ENCODE data around the gene POU6F2.

DNA sequence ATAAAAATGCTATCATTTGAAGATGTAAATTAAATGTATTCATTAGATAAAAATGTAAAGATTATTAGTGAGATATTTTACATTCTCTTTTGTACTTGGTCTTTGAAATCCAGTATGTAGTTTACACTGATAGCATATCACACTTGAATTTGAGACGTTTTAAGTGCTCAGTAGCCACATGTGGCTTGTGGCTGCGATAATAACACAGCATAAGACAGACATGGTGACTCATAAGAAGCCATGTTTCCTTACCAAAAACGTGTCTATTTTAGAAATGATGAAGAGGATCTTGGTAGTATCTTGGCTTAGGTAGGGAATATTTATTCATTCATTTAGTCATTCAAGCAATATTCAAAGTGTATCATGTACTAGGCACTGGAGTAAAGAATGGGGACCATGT lies 149.3 kb downstream of the POU6F2 start:
- TF ChIP-seq, protein P1, sequence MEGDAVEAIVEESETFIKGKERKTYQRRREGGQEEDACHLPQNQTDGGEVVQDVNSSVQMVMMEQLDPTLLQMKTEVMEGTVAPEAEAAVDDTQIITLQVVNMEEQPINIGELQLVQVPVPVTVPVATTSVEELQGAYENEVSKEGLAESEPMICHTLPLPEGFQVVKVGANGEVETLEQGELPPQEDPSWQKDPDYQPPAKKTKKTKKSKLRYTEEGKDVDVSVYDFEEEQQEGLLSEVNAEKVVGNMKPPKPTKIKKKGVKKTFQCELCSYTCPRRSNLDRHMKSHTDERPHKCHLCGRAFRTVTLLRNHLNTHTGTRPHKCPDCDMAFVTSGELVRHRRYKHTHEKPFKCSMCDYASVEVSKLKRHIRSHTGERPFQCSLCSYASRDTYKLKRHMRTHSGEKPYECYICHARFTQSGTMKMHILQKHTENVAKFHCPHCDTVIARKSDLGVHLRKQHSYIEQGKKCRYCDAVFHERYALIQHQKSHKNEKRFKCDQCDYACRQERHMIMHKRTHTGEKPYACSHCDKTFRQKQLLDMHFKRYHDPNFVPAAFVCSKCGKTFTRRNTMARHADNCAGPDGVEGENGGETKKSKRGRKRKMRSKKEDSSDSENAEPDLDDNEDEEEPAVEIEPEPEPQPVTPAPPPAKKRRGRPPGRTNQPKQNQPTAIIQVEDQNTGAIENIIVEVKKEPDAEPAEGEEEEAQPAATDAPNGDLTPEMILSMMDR (IDR thresholded peaks at IDR 0.05) = no peak
- no peak for TF ChIP-seq POLR2A (IDR thresholded peaks at IDR 0.05)
